Ishikawa (cell line): ENCODE measurements around the gene DGCR8.

Source experiments
- CREB1 ChIP-seq: IDR thresholded peaks from 2 replicates; pipeline ENCODE4 v1.6.1; 2012; ENCODE audit warnings: low read depth
- EP300 ChIP-seq: IDR thresholded peaks from 2 replicates; pipeline ENCODE4 v1.6.1; 2012; ENCODE audit warnings: borderline replicate concordance
- REST ChIP-seq: IDR thresholded peaks from 2 replicates; pipeline ENCODE4 v1.6.1; 2012; ENCODE audit warnings: low read depth, mild to moderate bottlenecking
- TEAD4 ChIP-seq: IDR thresholded peaks from 2 replicates; pipeline ENCODE4 v1.6.1; 2012

GRCh38 chr22:20095521-20095920 is 15.5 kb downstream of the DGCR8 start:
- no peak for TF ChIP-seq TEAD4
- TF ChIP-seq REST: no peak
- no peak for TF ChIP-seq CREB1
- no peak for TF ChIP-seq EP300
